B cell (primary cell): Measurements from ENCODE around the gene IL26. TPM values are rescaled to one million over a fixed set of nuclear protein-coding genes. Genes with fewer than 3 reads are reported as not detected.

Experiments
- ATAC-seq: fragments of 200-7000 bp; cut with Tn5 transposase; one replicate; pipeline ENCODE4 v1.10.0; 2021; ENCODE audit warnings: low read depth, mild to moderate bottlenecking, moderate number of reproducible peaks, moderate library complexity
- CTCF ChIA-PET: fragments of 350-600 bp; sonication (Branson Sonifier 250); formaldehyde crosslinking; loops from one replicate; lab custom pipeline; 2021; ENCODE audit warnings: antibody characterized with exemption, inconsistent platforms; lab: Charles Lee
- POLR2A ChIA-PET: fragments of 350-600 bp; sonication (Branson Sonifier 250); formaldehyde crosslinking; loops from one replicate; lab custom pipeline; 2021; ENCODE audit warnings: antibody characterized with exemption; lab: Charles Lee
- DNase-seq: peaks from one replicate; pipeline ENCODE4 v3.0.0; 2013
- H2AFZ ChIP-seq: 2 replicates; pipeline ENCODE4 v1.6.1; 2012; ENCODE audit warnings: mild to moderate bottlenecking, low read depth, low read length; ENCODE audit not compliant: insufficient read depth, poor library complexity, severe bottlenecking
- H3K27ac ChIP-seq, 2 donors: 1 replicate in 1 of 2; 2 replicates in 1 of 2; pipeline ENCODE4 v1.5.1; 2012 to 2013; ENCODE audit warnings: low read length in 2 of 2, mild to moderate bottlenecking in 2 of 2, moderate library complexity in 1 of 2
- H3K27me3 ChIP-seq, 4 experiments: fragments of 200-600 bp in 1 of 4; sonication (generic) in 1 of 4; replicated peaks in 1 of 4; 1 replicate in 2 of 4; 2 replicates in 2 of 4; pipeline versions ENCODE4 v1.6.1 to v1.7.0; 2013 to 2016; ENCODE audit warnings: low read length in 3 of 4, mild to moderate bottlenecking in 2 of 4, mixed read lengths in 1 of 4, moderate library complexity in 1 of 4; ENCODE audit not compliant: insufficient read depth in 4 of 4, control insufficient read depth in 3 of 4; ENCODE audit errors: control extremely low read depth in 1 of 4
- H3K36me3 ChIP-seq, 2 experiments: replicated peaks in 1 of 2; 1 replicate in 1 of 2; 2 replicates in 1 of 2; pipeline versions ENCODE4 v1.6.1 to v1.7.1; 2013; ENCODE audit warnings: low read length in 1 of 2; ENCODE audit not compliant: insufficient read depth in 2 of 2, control insufficient read depth in 1 of 2; ENCODE audit errors: control extremely low read depth in 1 of 2, extremely low read depth in 1 of 2
- H3K4me1 ChIP-seq, 2 donors: fragments of 200-600 bp in 1 of 2; sonication (generic) in 1 of 2; 1 replicate in 1 of 2; 2 replicates in 1 of 2; pipeline versions ENCODE4 v1.5.1 to v1.6.1; 2013 to 2017; ENCODE audit warnings: low read length in 2 of 2; ENCODE audit not compliant: control insufficient read depth in 2 of 2, insufficient read depth in 2 of 2
- H3K4me2 ChIP-seq: replicated peaks from 2 replicates; pipeline ENCODE3; 2012; ENCODE audit warnings: mild to moderate bottlenecking, low read depth, low read length; ENCODE audit not compliant: poor library complexity, severe bottlenecking
- H3K4me3 ChIP-seq, 5 experiments: fragments of 200-600 bp in 1 of 5; sonication (generic) in 1 of 5; 1 replicate in 3 of 5; 2 replicates in 2 of 5; pipeline versions ENCODE4 v1.5.1 to v1.7.0; 2011 to 2016; ENCODE audit warnings: low read length in 4 of 5, mild to moderate bottlenecking in 4 of 5, low read depth in 2 of 5, control low read depth in 1 of 5, moderate library complexity in 1 of 5; ENCODE audit not compliant: insufficient read depth in 1 of 5; ENCODE audit errors: control extremely low read depth in 1 of 5, extremely low read depth in 1 of 5
- H3K79me2 ChIP-seq: fragments of 200-600 bp; sonication (generic); one replicate; pipeline ENCODE4 v1.6.0; 2016; ENCODE audit warnings: low read length; ENCODE audit not compliant: control insufficient read depth, insufficient read depth
- H3K9ac ChIP-seq: fragments of 200-600 bp; sonication (generic); 2 replicates; pipeline ENCODE4 v1.6.1; 2017; ENCODE audit warnings: mild to moderate bottlenecking, low read length, moderate library complexity
- H3K9me3 ChIP-seq, 3 donors: one replicate each; pipeline versions ENCODE4 v1.6.1 to v1.7.1; 2013; ENCODE audit warnings: low read length in 2 of 3; ENCODE audit not compliant: control insufficient read depth in 2 of 3, insufficient read depth in 1 of 3; ENCODE audit errors: control extremely low read depth in 1 of 3
- H4K20me1 ChIP-seq: 2 replicates; pipeline ENCODE4 v1.6.0; 2012; ENCODE audit warnings: mild to moderate bottlenecking, low read length; ENCODE audit not compliant: insufficient read depth, control insufficient read depth, poor library complexity, severe bottlenecking
- H3K27ac Mint-ChIP-seq: one replicate; pipeline ENCODE4 v1.8.0; 2021; ENCODE audit warnings: mixed read lengths
- H3K27me3 Mint-ChIP-seq: one replicate; pipeline ENCODE4 v1.8.0; 2021; ENCODE audit warnings: mixed read lengths
- H3K4me1 Mint-ChIP-seq: one replicate; pipeline ENCODE4 v1.8.0; 2021; ENCODE audit warnings: mixed read lengths
- H3K4me3 Mint-ChIP-seq: one replicate; pipeline ENCODE4 v1.8.0; 2021; ENCODE audit warnings: mixed read lengths
- H3K9me3 Mint-ChIP-seq: one replicate; pipeline ENCODE4 v1.8.0; 2022; ENCODE audit warnings: mixed read lengths; ENCODE audit not compliant: insufficient read depth
- CTCF ChIP-seq: fragments of 200-600 bp; IDR thresholded peaks from one replicate; pipeline ENCODE4 v1.8.0; 2022; ENCODE audit warnings: antibody characterized with exemption, mild to moderate bottlenecking
- EZH2 ChIP-seq: IDR thresholded peaks from 2 replicates; pipeline ENCODE4 v1.6.1; 2012; ENCODE audit warnings: borderline replicate concordance, low read depth, mild to moderate bottlenecking, moderate library complexity, low read length; ENCODE audit not compliant: insufficient read depth, poor library complexity, severe bottlenecking
- WGBS: methylation state at CpG from one replicate; pipeline ENCODE4 v1.1.5; 2013; ENCODE audit warnings: missing lambda C conversion rate; ENCODE audit not compliant: insufficient coverage; 5-methylcytosine and 5-hydroxymethylcytosine counted together
- intact Hi-C: fragments of 100-400 bp; cut with micrococcal nuclease; formaldehyde crosslinking; loops from one replicate; pipeline ENCODE4 v1.10.0; 2022
- polyA plus RNA-seq: library from polyadenylated mRNA; depleted of rRNA; stranded (reverse); fragments of >200 nt; gene quantifications from 2 replicates; pipeline ENCODE4 v1.2.3, GENCODE V29; 2012
- total RNA-seq, 2 donors: library from RNA; stranded (reverse); fragments of 120-200 nt in 1 of 2; gene quantifications; 1 replicate in 1 of 2; 2 replicates in 1 of 2; pipeline versions ENCODE4 v1.2.3 to v1.2.4, GENCODE V29; 2013 to 2022

Gene IL26
- total and polyA plus RNA-seq, 2 donors (not counting 1 experiment from before 2014, with no cell fraction given): not detected

DNA sequence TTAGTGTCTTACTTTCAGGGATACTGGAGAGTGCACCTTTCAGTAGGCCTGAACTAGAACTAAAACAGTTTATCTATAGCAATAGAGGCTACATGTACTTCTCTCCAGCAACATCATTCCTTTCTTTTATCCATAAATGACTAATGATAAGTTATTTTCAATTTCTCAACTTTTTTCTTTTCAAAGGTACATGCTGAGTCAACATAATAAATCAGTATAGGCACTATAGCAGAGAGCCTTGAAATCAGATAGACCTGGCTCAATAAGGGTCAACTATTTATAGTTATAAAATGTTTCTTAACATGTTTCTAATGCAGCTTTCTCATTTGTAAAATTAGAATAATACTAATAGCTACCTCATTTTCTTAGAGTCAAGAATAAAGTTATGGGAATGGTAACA lies 22.2 kb upstream of the IL26 start:
- H3K9ac ChIP-seq: no peak overlapping the region
- no peaks in the 10 kb centered on the region for H3K36me3 ChIP-seq
- intact Hi-C loops: no loop called here
- no peak overlapping the region for H3K4me3 ChIP-seq
- H3K9me3 ChIP-seq: no peaks in the 10 kb centered on the region
- CTCF ChIA-PET: interaction anchor here (1.4 to 3.1 kb wide), 3 partner anchors 11 to 70 kb away, joined by 4 to 8 read pairs (median 6); no protein-coding TSS in a partner anchor
- POLR2A ChIA-PET: no interaction called here
- no peaks in the 10 kb centered on the region for H3K79me2 ChIP-seq
- DNase-seq (no peak), ATAC-seq (no peak)
- H3K4me3 Mint-ChIP-seq: no peak overlapping the region
- no peaks in the 10 kb centered on the region for H3K4me1 ChIP-seq
- H3K27ac Mint-ChIP-seq: no peak overlapping the region
- H3K27ac ChIP-seq: no peak overlapping the region
- no peaks in the 10 kb centered on the region for H4K20me1 ChIP-seq
- H3K4me1 Mint-ChIP-seq: no peaks in the 10 kb centered on the region
- no peak overlapping the region for H2AFZ ChIP-seq
- H3K27me3 ChIP-seq: peaks cover 0 to 3% (median 0%) of the 10 kb centered on the region in 4 experiments
- H3K4me2 ChIP-seq: no peak overlapping the region
- no peaks in the 10 kb centered on the region for H3K9me3 Mint-ChIP-seq
- peaks cover 24% of the 10 kb centered on the region for H3K27me3 Mint-ChIP-seq
- TF ChIP-seq EZH2 (no peak), CTCF (no peak)

- ATAC-seq: no peak
- Mint-ChIP-seq H3K9me3 (no peaks in the 10 kb centered on the region), H3K27me3 (peaks cover 17% of the 10 kb centered on the region), H3K4me3 (no peak overlapping the region), H3K4me1 (peaks cover 2% of the 10 kb centered on the region), H3K27ac (no peak overlapping the region)
- no peak overlapping the region for H3K27ac ChIP-seq
- H3K4me2 ChIP-seq: no peak overlapping the region
- H3K4me3 ChIP-seq: no peak overlapping the region
- DNase-seq: no peak
- ChIA-PET POLR2A (no interaction called here), CTCF (no interaction called here)
- intact Hi-C loops: no loop called here
- H3K27me3 ChIP-seq: no peaks in the 10 kb centered on the region
- no peak overlapping the region for H2AFZ ChIP-seq
- H4K20me1 ChIP-seq: no peaks in the 10 kb centered on the region
- WGBS: 95% methylated on average over 5 of the region's 6 CpGs
- no peaks in the 10 kb centered on the region for H3K79me2 ChIP-seq
- peaks cover 2 to 4% of the 10 kb centered on the region in 2 donors for H3K4me1 ChIP-seq
- H3K9me3 ChIP-seq: no peaks in the 10 kb centered on the region
- TF ChIP-seq EZH2 (no peak), CTCF (no peak)
- H3K36me3 ChIP-seq: no peaks in the 10 kb centered on the region
- no peak overlapping the region for H3K9ac ChIP-seq
Observed at GRCh38 chr12:68246350-68246749, 20.7 kb upstream of the IL26 start.
